SK-N-SH (cell line): ENCODE measurements around the gene MSL3B.

Experiments
- CTCF ChIA-PET: fragments of 300-600, 350-600 bp; formaldehyde crosslinking; extraction: SDS; loops from one replicate; lab custom pipeline; 2021; lab: Yijun Ruan, JAX
- POLR2A ChIA-PET: fragments of 350-600 bp; sonication (Branson Sonifier 250); formaldehyde crosslinking; extraction: SDS; loops from one replicate; lab custom pipeline; 2020; ENCODE audit warnings: antibody characterized with exemption, inconsistent platforms; lab: Yijun Ruan, JAX
- DNase-seq: peaks from one replicate; pipeline ENCODE4 v3.0.0; 2012
- H2AFZ ChIP-seq: fragments of 200-600 bp; sonication (generic); 2 replicates; pipeline ENCODE4 v1.8.1; 2016; ENCODE audit warnings: antibody characterized with exemption, mild to moderate bottlenecking, low read depth
- H3F3A ChIP-seq: fragments of 200-600 bp; sonication (generic); replicated peaks from 2 replicates; pipeline ENCODE3; 2016; ENCODE audit warnings: antibody characterized with exemption, mild to moderate bottlenecking; ENCODE audit not compliant: insufficient read depth
- H3K27ac ChIP-seq, 2 experiments: fragments of 200-500 bp in 1 of 2; fragments of 200-600 bp in 1 of 2; sonication (Bioruptor generic) in 1 of 2; sonication (generic), shearing (Covaris generic) in 1 of 2; 2 replicates each; pipeline versions ENCODE4 v1.5.1 to v1.6.1; 2014 to 2016; ENCODE audit warnings: low read depth in 2 of 2, inconsistent platforms in 1 of 2, low read length in 1 of 2, mild to moderate bottlenecking in 1 of 2, mixed read lengths in 1 of 2
- H3K27me3 ChIP-seq: fragments of 200-600 bp; sonication (generic), shearing (Covaris generic); 2 replicates; pipeline ENCODE4 v1.6.1; 2016; ENCODE audit warnings: mixed run types; ENCODE audit not compliant: insufficient read depth
- H3K36me3 ChIP-seq, 2 experiments: fragments of 200-500 bp in 1 of 2; fragments of 200-600 bp in 1 of 2; sonication (Bioruptor generic) in 1 of 2; sonication (generic) in 1 of 2; replicated peaks in 1 of 2; 2 replicates each; pipeline versions ENCODE3 to v1.5.1; 2014 to 2016; ENCODE audit warnings: low read length in 1 of 2, mild to moderate bottlenecking in 1 of 2; ENCODE audit not compliant: insufficient read depth in 2 of 2, control insufficient read depth in 1 of 2
- H3K4me1 ChIP-seq, 2 experiments: fragments of 200-500 bp in 1 of 2; fragments of 200-600 bp in 1 of 2; sonication (Bioruptor generic) in 1 of 2; sonication (generic), shearing (Covaris generic) in 1 of 2; 2 replicates each; pipeline versions ENCODE4 v1.5.1 to v1.6.1; 2014 to 2016; ENCODE audit warnings: low read depth in 1 of 2, low read length in 1 of 2, mixed run types in 1 of 2; ENCODE audit not compliant: insufficient read depth in 2 of 2, control insufficient read depth in 1 of 2
- H3K4me2 ChIP-seq: fragments of 200-600 bp; sonication (generic), shearing (Covaris generic); 2 replicates; pipeline ENCODE4 v1.6.1; 2017; ENCODE audit warnings: mixed run types
- H3K4me3 ChIP-seq, 2 experiments: fragments of 200-500 bp in 1 of 2; fragments of 200-600 bp in 1 of 2; sonication (Bioruptor generic) in 1 of 2; sonication (generic), shearing (Covaris generic) in 1 of 2; 2 replicates each; pipeline versions ENCODE4 v1.5.1 to v1.8.1; 2014 to 2016; ENCODE audit warnings: low read depth in 2 of 2, inconsistent platforms in 1 of 2, low read length in 1 of 2, mild to moderate bottlenecking in 1 of 2, mixed read lengths in 1 of 2, moderate library complexity in 1 of 2
- H3K79me2 ChIP-seq: fragments of 200-600 bp; sonication (generic); 2 replicates; pipeline ENCODE4 v1.8.1; 2017; ENCODE audit warnings: mild to moderate bottlenecking; ENCODE audit not compliant: insufficient read depth
- H3K9ac ChIP-seq: fragments of 200-600 bp; sonication (generic); 2 replicates; pipeline ENCODE4 v1.6.1; 2017; ENCODE audit warnings: mixed run types
- H3K9me2 ChIP-seq: fragments of 200-600 bp; sonication (generic); 2 replicates; pipeline ENCODE4 v1.6.1; 2017; ENCODE audit warnings: mixed run types
- H3K9me3 ChIP-seq: fragments of 200-600 bp; sonication (generic); 2 replicates; pipeline ENCODE4 v1.6.1; 2017; ENCODE audit warnings: mixed run types, mild to moderate bottlenecking, moderate library complexity
- H4K20me1 ChIP-seq: fragments of 200-600 bp; sonication (generic); 2 replicates; pipeline ENCODE4 v1.6.1; 2017; ENCODE audit warnings: mild to moderate bottlenecking, mixed run types; ENCODE audit not compliant: insufficient read depth
- EP300 ChIP-seq, 2 experiments: IDR thresholded peaks; 2 replicates each; pipeline versions ENCODE4 v1.4.0 to v1.6.1; 2012; ENCODE audit warnings: borderline replicate concordance in 1 of 2, low read depth in 1 of 2, low read length in 1 of 2
- FOSL2 ChIP-seq: IDR thresholded peaks from 2 replicates; pipeline ENCODE4 v1.4.0; 2012; ENCODE audit warnings: low read depth, mild to moderate bottlenecking, moderate library complexity, borderline replicate concordance
- NRF1 ChIP-seq: IDR thresholded peaks from 2 replicates; pipeline ENCODE4 v1.6.1; 2012; ENCODE audit warnings: low read depth, mild to moderate bottlenecking, low read length
- POLR2AphosphoS5 ChIP-seq: IDR thresholded peaks from 2 replicates; pipeline ENCODE4 v1.6.1; 2012; ENCODE audit warnings: low read depth, low read length
- RAD21 ChIP-seq: IDR thresholded peaks from 2 replicates; pipeline ENCODE4 v1.6.1; 2012; ENCODE audit warnings: mild to moderate bottlenecking, low read length
- RXRA ChIP-seq: IDR thresholded peaks from 2 replicates; pipeline ENCODE4 v1.4.0; 2012; ENCODE audit warnings: low read depth, mild to moderate bottlenecking, borderline replicate concordance
- SIN3A ChIP-seq: IDR thresholded peaks from 2 replicates; pipeline ENCODE4 v1.6.1; 2012; ENCODE audit warnings: low read depth, mild to moderate bottlenecking, low read length, moderate library complexity, borderline replicate concordance
- TEAD4 ChIP-seq: IDR thresholded peaks from 2 replicates; pipeline ENCODE4 v1.4.0; 2012; ENCODE audit warnings: mild to moderate bottlenecking, borderline replicate concordance; ENCODE audit not compliant: insufficient read depth
- YY1 ChIP-seq: IDR thresholded peaks from 2 replicates; pipeline ENCODE4 v1.4.0; 2012; ENCODE audit warnings: low read depth, mild to moderate bottlenecking
- WGBS: methylation state at CpG from one replicate; pipeline ENCODE4 v1.1.6; 2017; ENCODE audit warnings: low lambda C conversion rate; 5-methylcytosine and 5-hydroxymethylcytosine counted together
- TF ChIP-seq, protein P1 (sequence below): IDR thresholded peaks from 2 replicates; pipeline ENCODE4 v1.4.0; 2012; ENCODE audit warnings: low read depth, borderline replicate concordance
- TF ChIP-seq, protein P2 (sequence below): IDR thresholded peaks from 2 replicates; pipeline ENCODE4 v1.4.0; 2012; ENCODE audit warnings: low read depth, borderline replicate concordance
- TF ChIP-seq, protein P3 (sequence below): IDR thresholded peaks from 2 replicates; pipeline ENCODE4; 2012
- TF ChIP-seq, protein P4 (sequence below): IDR thresholded peaks from 2 replicates; pipeline ENCODE4 v1.6.1; 2012; ENCODE audit warnings: mild to moderate bottlenecking, low read depth, low read length, moderate library complexity
- TF ChIP-seq, protein P5 (sequence below): IDR thresholded peaks from 2 replicates; pipeline ENCODE4 v1.4.0; 2012; ENCODE audit warnings: low read depth
- TF ChIP-seq, protein P6 (sequence below): fragments of 150-350 bp; IDR thresholded peaks from 2 replicates; pipeline ENCODE4 v1.6.1; 2017; ENCODE audit warnings: antibody characterized with exemption, low read length, low read depth, borderline replicate concordance

The MSL3B gene

DNA sequence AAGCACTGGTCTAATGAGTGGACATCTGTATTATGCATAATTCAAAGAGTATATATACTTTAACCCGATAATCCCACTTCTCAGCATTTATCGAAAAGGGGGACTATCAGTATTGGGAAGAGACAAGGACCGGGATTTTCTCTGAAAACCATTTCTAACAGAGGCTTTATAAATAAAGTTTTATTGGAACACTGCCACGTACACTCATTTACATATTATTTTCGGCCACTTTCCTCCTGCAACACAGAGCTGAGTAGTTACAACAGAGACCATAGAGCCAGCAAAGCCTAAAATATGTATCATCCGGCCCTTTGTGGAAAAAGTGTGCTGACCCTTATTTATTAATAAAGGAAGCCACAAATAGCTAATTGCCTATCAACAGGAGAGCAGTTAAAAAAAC is 17.0 kb downstream of the MSL3B start:
- Histone ChIP-seq H3K27me3 (no peaks in the 10 kb centered on the region), H3F3A (peaks cover 3% of the 10 kb centered on the region), H3K4me3 (no peak overlapping the region), H3K27ac (no peak overlapping the region), H3K9ac (no peak overlapping the region), H3K4me1 (peaks cover 11 to 29% of the 10 kb centered on the region in 2 experiments; a peak in 2 of 4 replicates), H3K9me2 (no peaks in the 10 kb centered on the region), H3K4me2 (no peak overlapping the region), H3K9me3 (no peaks in the 10 kb centered on the region), H3K79me2 (peaks cover 82% of the 10 kb centered on the region), H4K20me1 (peaks cover 28% of the 10 kb centered on the region; the same call in 1 of the 2 replicates), H2AFZ (no peak overlapping the region; the same call in 1 of the 2 replicates), H3K36me3 (peaks cover 14 to 37% of the 10 kb centered on the region in 2 experiments)
- TF ChIP-seq SIN3A = no peak
- TF ChIP-seq, protein P1, sequence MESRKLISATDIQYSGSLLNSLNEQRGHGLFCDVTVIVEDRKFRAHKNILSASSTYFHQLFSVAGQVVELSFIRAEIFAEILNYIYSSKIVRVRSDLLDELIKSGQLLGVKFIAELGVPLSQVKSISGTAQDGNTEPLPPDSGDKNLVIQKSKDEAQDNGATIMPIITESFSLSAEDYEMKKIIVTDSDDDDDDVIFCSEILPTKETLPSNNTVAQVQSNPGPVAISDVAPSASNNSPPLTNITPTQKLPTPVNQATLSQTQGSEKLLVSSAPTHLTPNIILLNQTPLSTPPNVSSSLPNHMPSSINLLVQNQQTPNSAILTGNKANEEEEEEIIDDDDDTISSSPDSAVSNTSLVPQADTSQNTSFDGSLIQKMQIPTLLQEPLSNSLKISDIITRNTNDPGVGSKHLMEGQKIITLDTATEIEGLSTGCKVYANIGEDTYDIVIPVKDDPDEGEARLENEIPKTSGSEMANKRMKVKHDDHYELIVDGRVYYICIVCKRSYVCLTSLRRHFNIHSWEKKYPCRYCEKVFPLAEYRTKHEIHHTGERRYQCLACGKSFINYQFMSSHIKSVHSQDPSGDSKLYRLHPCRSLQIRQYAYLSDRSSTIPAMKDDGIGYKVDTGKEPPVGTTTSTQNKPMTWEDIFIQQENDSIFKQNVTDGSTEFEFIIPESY = no peak
- TF ChIP-seq POLR2AphosphoS5 = no peak
- CTCF ChIA-PET = interaction anchor here (0.6 to 1.1 kb wide), 2 partner anchors 10 to 576 kb away, joined by 3 read pairs; no protein-coding TSS in a partner anchor
- WGBS = 90% methylated on average over 6 of the region's 6 CpGs
- POLR2A ChIA-PET = no interaction called here
- no peak for DNase-seq

DNA sequence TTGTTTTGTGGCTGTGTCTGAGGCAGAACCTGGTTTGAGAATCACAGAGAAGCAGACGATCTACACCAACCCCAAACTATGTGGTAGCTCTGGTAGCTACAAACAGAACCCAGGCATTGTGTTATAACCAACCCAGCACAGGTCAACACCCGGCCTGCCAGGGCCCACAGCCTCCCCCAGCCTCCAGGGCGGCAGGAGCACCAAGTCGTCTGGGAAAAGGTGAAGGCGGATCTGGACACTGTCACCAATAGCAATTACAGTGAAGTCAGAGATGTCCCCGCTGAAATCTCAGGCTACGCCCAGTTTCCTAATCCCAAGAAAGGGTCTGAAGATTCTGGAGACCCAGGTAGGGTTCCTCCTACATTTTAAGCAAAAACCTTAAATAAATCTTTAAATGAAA is 17.4 kb downstream of the MSL3B start:
- H3K36me3 ChIP-seq = peaks cover 14 to 37% of the 10 kb centered on the region in 2 experiments
- no peak overlapping the region for H3K9ac ChIP-seq
- H3K9me3 ChIP-seq = no peaks in the 10 kb centered on the region
- no peak overlapping the region for H2AFZ ChIP-seq
- 97% methylated on average over 6 of the region's 7 CpGs for WGBS
- H3K27me3 ChIP-seq = no peaks in the 10 kb centered on the region
- H3K9me2 ChIP-seq = no peaks in the 10 kb centered on the region
- POLR2A ChIA-PET = no interaction called here
- H3K4me3 ChIP-seq = no peak overlapping the region
- peaks cover 3% of the 10 kb centered on the region for H3F3A ChIP-seq
- peaks cover 11 to 29% of the 10 kb centered on the region in 2 experiments; a peak in 2 of 4 replicates for H3K4me1 ChIP-seq
- H4K20me1 ChIP-seq = peaks cover 28% of the 10 kb centered on the region; the same call in 1 of the 2 replicates
- DNase-seq = no peak
- no peak overlapping the region for H3K4me2 ChIP-seq
- no peak overlapping the region for H3K27ac ChIP-seq
- peaks cover 86% of the 10 kb centered on the region for H3K79me2 ChIP-seq
- CTCF ChIA-PET = interaction anchor here (0.6 to 0.8 kb wide), 2 partner anchors 14 to 575 kb away, joined by 3 read pairs; no protein-coding TSS in a partner anchor
- TF ChIP-seq FOSL2 = no peak
- no peak for TF ChIP-seq RXRA
- TF ChIP-seq EP300 (IDR thresholded peaks at IDR 0.05; ENCODE audit: borderline replicate concordance in 1 of 2, low read depth in 1 of 2, low read length in 1 of 2) = no peak
- TF ChIP-seq, protein P2, sequence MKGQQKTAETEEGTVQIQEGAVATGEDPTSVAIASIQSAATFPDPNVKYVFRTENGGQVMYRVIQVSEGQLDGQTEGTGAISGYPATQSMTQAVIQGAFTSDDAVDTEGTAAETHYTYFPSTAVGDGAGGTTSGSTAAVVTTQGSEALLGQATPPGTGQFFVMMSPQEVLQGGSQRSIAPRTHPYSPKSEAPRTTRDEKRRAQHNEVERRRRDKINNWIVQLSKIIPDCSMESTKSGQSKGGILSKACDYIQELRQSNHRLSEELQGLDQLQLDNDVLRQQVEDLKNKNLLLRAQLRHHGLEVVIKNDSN = no peak
- TF ChIP-seq, protein P3, sequence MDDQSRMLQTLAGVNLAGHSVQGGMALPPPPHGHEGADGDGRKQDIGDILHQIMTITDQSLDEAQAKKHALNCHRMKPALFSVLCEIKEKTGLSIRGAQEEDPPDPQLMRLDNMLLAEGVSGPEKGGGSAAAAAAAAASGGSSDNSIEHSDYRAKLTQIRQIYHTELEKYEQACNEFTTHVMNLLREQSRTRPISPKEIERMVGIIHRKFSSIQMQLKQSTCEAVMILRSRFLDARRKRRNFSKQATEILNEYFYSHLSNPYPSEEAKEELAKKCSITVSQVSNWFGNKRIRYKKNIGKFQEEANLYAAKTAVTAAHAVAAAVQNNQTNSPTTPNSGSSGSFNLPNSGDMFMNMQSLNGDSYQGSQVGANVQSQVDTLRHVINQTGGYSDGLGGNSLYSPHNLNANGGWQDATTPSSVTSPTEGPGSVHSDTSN = no peak
- TF ChIP-seq, protein P4, sequence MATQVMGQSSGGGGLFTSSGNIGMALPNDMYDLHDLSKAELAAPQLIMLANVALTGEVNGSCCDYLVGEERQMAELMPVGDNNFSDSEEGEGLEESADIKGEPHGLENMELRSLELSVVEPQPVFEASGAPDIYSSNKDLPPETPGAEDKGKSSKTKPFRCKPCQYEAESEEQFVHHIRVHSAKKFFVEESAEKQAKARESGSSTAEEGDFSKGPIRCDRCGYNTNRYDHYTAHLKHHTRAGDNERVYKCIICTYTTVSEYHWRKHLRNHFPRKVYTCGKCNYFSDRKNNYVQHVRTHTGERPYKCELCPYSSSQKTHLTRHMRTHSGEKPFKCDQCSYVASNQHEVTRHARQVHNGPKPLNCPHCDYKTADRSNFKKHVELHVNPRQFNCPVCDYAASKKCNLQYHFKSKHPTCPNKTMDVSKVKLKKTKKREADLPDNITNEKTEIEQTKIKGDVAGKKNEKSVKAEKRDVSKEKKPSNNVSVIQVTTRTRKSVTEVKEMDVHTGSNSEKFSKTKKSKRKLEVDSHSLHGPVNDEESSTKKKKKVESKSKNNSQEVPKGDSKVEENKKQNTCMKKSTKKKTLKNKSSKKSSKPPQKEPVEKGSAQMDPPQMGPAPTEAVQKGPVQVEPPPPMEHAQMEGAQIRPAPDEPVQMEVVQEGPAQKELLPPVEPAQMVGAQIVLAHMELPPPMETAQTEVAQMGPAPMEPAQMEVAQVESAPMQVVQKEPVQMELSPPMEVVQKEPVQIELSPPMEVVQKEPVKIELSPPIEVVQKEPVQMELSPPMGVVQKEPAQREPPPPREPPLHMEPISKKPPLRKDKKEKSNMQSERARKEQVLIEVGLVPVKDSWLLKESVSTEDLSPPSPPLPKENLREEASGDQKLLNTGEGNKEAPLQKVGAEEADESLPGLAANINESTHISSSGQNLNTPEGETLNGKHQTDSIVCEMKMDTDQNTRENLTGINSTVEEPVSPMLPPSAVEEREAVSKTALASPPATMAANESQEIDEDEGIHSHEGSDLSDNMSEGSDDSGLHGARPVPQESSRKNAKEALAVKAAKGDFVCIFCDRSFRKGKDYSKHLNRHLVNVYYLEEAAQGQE = no peak
- TF ChIP-seq RAD21 = no peak
- TF ChIP-seq, protein P1 = no peak
- TF ChIP-seq TEAD4 = no peak
- no peak for TF ChIP-seq YY1
- TF ChIP-seq, protein P5, sequence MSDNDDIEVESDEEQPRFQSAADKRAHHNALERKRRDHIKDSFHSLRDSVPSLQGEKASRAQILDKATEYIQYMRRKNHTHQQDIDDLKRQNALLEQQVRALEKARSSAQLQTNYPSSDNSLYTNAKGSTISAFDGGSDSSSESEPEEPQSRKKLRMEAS = no peak
- no peak for TF ChIP-seq NRF1
- TF ChIP-seq, protein P6, sequence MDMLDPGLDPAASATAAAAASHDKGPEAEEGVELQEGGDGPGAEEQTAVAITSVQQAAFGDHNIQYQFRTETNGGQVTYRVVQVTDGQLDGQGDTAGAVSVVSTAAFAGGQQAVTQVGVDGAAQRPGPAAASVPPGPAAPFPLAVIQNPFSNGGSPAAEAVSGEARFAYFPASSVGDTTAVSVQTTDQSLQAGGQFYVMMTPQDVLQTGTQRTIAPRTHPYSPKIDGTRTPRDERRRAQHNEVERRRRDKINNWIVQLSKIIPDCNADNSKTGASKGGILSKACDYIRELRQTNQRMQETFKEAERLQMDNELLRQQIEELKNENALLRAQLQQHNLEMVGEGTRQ = no peak
